ENCODE data around the gene NTRK3. TPM values are rescaled to one million over a fixed set of nuclear protein-coding genes. Genes with fewer than 3 reads are reported as not detected.

The NTRK3 gene
- total RNA-seq, 6 experiments from 2014 or later = 0.35 to 0.75 (median 0.46) TPM

GRCh38 chr15:87943626-87944025 lies 312.9 kb downstream of the NTRK3 start:
- no peak for TF ChIP-seq CTCF (IDR thresholded peaks at IDR 0.05)
- no peak for TF ChIP-seq POLR2A (IDR thresholded peaks at IDR 0.05)
- 55% methylated on average over 2 of the region's 3 CpGs for WGBS (ENCODE audit: insufficient coverage, low coverage, low lambda C conversion rate, missing lambda C conversion rate)
- DNase-seq (no peak), ATAC-seq (no peak)
- H3K27ac ChIP-seq = no peak overlapping the region
- intact Hi-C loops (cut with DNase I) = no loop called here
- H3K4me1 ChIP-seq = no peaks in the 10 kb centered on the region
- H3K4me3 ChIP-seq = no peak overlapping the region
- H3K27me3 ChIP-seq = no peaks in the 10 kb centered on the region
- no peaks in the 10 kb centered on the region for H3K9me3 ChIP-seq
- no peaks in the 10 kb centered on the region for H3K36me3 ChIP-seq

- no peaks in the 10 kb centered on the region for H3K9me3 ChIP-seq
- no peaks in the 10 kb centered on the region for H3K4me1 ChIP-seq
- H3K36me3 ChIP-seq = no peaks in the 10 kb centered on the region
- intact Hi-C loops (cut with DNase I) = no loop called here
- no peak for ATAC-seq
- no peak overlapping the region for H3K4me3 ChIP-seq
- H3K27ac ChIP-seq = no peak overlapping the region
- H3K27me3 ChIP-seq = no peaks in the 10 kb centered on the region
- 64% methylated on average over 4 of the region's 6 CpGs for WGBS (ENCODE audit: insufficient coverage, low coverage, low lambda C conversion rate, missing lambda C conversion rate)
- DNase-seq = no peak
- TF ChIP-seq POLR2A (IDR thresholded peaks at IDR 0.05) (no peak), CTCF (IDR thresholded peaks at IDR 0.05) (no peak)
Observed at GRCh38 chr15:87942316-87942715, 314.2 kb downstream of the NTRK3 start.

- Histone ChIP-seq H3K9me3 (no peaks in the 10 kb centered on the region), H3K4me3 (no peak overlapping the region), H3K36me3 (no peaks in the 10 kb centered on the region), H3K27me3 (no peaks in the 10 kb centered on the region), H3K27ac (no peak overlapping the region), H3K4me1 (no peaks in the 10 kb centered on the region)
- DNase-seq (no peak), ATAC-seq (no peak)
- intact Hi-C loops (cut with DNase I) = no loop called here
- no peak for TF ChIP-seq POLR2A (IDR thresholded peaks at IDR 0.05)
- TF ChIP-seq CTCF (IDR thresholded peaks at IDR 0.05) = no peak
- 33% methylated on average over 5 of the region's 5 CpGs for WGBS (ENCODE audit: insufficient coverage, low coverage, low lambda C conversion rate, missing lambda C conversion rate)
Observed at GRCh38 chr15:87941606-87942005, 314.9 kb downstream of the NTRK3 start.

GRCh38 chr15:87940768-87941167 lies 315.8 kb downstream of the NTRK3 start:
- ATAC-seq (no peak), DNase-seq (no peak)
- Histone ChIP-seq H3K4me3 (no peak overlapping the region), H3K27me3 (no peaks in the 10 kb centered on the region), H3K27ac (no peak overlapping the region), H3K9me3 (no peaks in the 10 kb centered on the region), H3K36me3 (no peaks in the 10 kb centered on the region), H3K4me1 (no peaks in the 10 kb centered on the region)
- TF ChIP-seq CTCF (IDR thresholded peaks at IDR 0.05) (no peak), POLR2A (IDR thresholded peaks at IDR 0.05) (no peak)
- intact Hi-C loops (cut with DNase I) = no loop called here
- 30% methylated on average over 2 of the region's 2 CpGs for WGBS (ENCODE audit: insufficient coverage, low coverage, low lambda C conversion rate, missing lambda C conversion rate)

- ATAC-seq (peak in 1 of 4 donors; percentile 48), DNase-seq (no peak)
- no peaks in the 10 kb centered on the region for H3K36me3 ChIP-seq
- no peaks in the 10 kb centered on the region for H3K4me1 ChIP-seq
- no peaks in the 10 kb centered on the region for H3K27me3 ChIP-seq
- H3K9me3 ChIP-seq = no peaks in the 10 kb centered on the region
- WGBS (ENCODE audit: insufficient coverage, low coverage, low lambda C conversion rate, missing lambda C conversion rate) = 5% methylated on average over 2 of the region's 2 CpGs
- intact Hi-C loops (cut with DNase I) = no loop called here
- H3K4me3 ChIP-seq = no peak overlapping the region
- no peak overlapping the region for H3K27ac ChIP-seq
- TF ChIP-seq CTCF (IDR thresholded peaks at IDR 0.05) = no peak
- no peak for TF ChIP-seq POLR2A (IDR thresholded peaks at IDR 0.05)
Observed at GRCh38 chr15:87939848-87940457, 316.6 kb downstream of the NTRK3 start.
